ENCODE data around the gene PCSK6. TPM values are rescaled to one million over a fixed set of nuclear protein-coding genes. Genes with fewer than 3 reads are reported as not detected.

PCSK6 gene
- total RNA-seq, 1 donor from 2014 or later, result 16.6 TPM

Other genes starting within 250 kb of the PCSK6 start
- gene CHSY1, start 237.7 kb downstream of the PCSK6 start, total RNA-seq, result 40.6 TPM
- 78.5 TPM for gene SELENOS, start 212.2 kb downstream of the PCSK6 start, total RNA-seq
- 40.7 TPM for gene SNRPA1, start 194.5 kb downstream of the PCSK6 start, total RNA-seq
- gene TM2D3, start 162.7 kb upstream of the PCSK6 start, total RNA-seq, result 47.4 TPM
- 12.0 TPM for gene TARS3, start 234.8 kb upstream of the PCSK6 start, total RNA-seq